AG04450 (cell line): ENCODE results near the gene SNX30. TPM values are rescaled to one million over a fixed set of nuclear protein-coding genes. Genes with fewer than 3 reads are reported as not detected.

Source experiments
- CTCF ChIA-PET: fragments of 300-600, 350-600 bp; formaldehyde crosslinking; extraction: SDS; loops from one replicate; lab custom pipeline; 2022; ENCODE audit warnings: antibody characterized with exemption, inconsistent platforms; lab: Charles Lee
- POLR2A ChIA-PET: fragments of 350-600 bp; formaldehyde crosslinking; extraction: SDS; loops from one replicate; lab custom pipeline; 2021; ENCODE audit warnings: antibody characterized with exemption, inconsistent platforms; lab: Yijun Ruan, JAX
- DNase-seq: peaks from one replicate; pipeline ENCODE4 v3.0.0-alpha.2; 2011; ENCODE audit warnings: low read depth, low spot score
- H3K27ac ChIP-seq: one replicate; pipeline ENCODE4 v1.5.1; 2012; ENCODE audit warnings: low read depth, low read length, control low read depth
- H3K27me3 ChIP-seq: one replicate; pipeline ENCODE4 v1.6.0; 2012; ENCODE audit warnings: low read length; ENCODE audit not compliant: control insufficient read depth, insufficient read depth
- H3K4me3 ChIP-seq: 2 replicates; pipeline ENCODE4 v1.5.1; 2011; ENCODE audit warnings: mild to moderate bottlenecking, low read depth, low read length, control low read depth
- H3K9me3 ChIP-seq: 2 replicates; pipeline ENCODE4 v1.5.1; 2012; ENCODE audit warnings: low read length; ENCODE audit not compliant: control insufficient read depth, insufficient read depth
- polyA plus RNA-seq: library from polyadenylated mRNA; depleted of rRNA; stranded (reverse); fragments of >200 nt; gene quantifications from 2 replicates; pipeline ENCODE4 v1.2.3, GENCODE V29; 2011
- TF ChIP-seq, protein P1 (sequence below): IDR thresholded peaks from 2 replicates; pipeline ENCODE4 v1.5.1; 2011; ENCODE audit warnings: low read depth, low read length, control low read depth, inconsistent platforms

Gene SNX30
- polyA plus RNA-seq, 1 experiment = 11.5 TPM

DNA sequence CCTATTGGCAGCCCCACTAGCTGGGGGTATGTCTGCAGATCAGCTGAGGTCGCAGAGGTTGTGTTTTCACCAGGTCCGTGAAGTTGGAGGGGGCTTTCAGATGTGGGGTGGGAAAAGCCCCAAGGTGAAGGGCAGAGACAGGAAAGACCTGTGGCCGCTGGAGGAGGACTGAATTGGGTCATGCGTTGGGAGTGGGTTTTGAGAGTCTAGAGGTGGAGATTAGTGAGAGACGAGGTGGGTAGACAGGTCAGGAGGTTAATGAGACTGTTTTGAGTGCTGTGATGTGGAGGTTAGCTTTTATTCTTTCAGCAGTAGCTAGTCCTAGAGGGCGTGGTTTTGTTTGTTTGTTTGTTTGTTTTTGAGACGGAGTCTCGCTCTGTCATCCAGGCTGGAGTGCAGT lies 10.3 kb downstream of the SNX30 start:
- ChIA-PET POLR2A (no interaction called here), CTCF (no interaction called here)
- Histone ChIP-seq H3K9me3 (no peaks in the 10 kb centered on the region), H3K27ac (no peak overlapping the region), H3K27me3 (no peaks in the 10 kb centered on the region), H3K4me3 (no peak overlapping the region)
- TF ChIP-seq, protein P1, sequence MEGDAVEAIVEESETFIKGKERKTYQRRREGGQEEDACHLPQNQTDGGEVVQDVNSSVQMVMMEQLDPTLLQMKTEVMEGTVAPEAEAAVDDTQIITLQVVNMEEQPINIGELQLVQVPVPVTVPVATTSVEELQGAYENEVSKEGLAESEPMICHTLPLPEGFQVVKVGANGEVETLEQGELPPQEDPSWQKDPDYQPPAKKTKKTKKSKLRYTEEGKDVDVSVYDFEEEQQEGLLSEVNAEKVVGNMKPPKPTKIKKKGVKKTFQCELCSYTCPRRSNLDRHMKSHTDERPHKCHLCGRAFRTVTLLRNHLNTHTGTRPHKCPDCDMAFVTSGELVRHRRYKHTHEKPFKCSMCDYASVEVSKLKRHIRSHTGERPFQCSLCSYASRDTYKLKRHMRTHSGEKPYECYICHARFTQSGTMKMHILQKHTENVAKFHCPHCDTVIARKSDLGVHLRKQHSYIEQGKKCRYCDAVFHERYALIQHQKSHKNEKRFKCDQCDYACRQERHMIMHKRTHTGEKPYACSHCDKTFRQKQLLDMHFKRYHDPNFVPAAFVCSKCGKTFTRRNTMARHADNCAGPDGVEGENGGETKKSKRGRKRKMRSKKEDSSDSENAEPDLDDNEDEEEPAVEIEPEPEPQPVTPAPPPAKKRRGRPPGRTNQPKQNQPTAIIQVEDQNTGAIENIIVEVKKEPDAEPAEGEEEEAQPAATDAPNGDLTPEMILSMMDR = no peak
- no peak for DNase-seq

DNA sequence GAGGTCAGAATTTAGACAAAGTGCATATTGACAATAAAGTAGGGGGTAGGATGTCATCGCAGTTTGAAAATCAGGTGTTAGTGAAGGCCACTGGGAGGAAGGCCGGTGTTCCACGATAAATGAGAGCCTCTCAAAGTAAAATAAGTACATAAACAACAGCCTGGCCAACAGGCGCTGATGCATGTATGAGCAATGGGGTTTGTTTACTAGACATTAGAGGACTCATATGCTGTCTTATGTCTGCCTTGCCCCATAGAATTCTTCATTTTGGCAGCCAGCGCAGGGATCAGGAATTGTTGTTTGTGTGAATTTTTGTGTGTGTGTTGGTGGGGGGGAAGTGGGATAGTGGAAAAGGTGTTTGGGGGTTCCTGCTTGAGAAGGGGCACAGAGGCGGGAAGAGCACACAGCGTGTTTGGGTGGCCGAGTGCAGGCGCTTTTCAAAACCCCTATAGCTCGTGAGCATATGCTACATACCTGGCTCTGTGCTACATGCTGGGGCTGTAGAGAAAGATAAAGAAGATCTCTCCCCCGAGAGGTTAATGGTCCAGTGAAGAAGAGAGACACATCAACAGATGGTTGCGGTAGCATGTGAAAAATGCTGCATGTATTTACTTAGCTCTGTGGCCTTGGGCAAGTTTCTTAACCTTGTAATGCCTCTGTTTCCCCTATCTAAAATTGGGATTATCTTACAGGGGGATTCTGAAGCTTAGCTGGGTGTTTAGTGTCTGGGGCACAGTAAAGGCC lies 11.5 kb downstream of the SNX30 start:
- Histone ChIP-seq H3K9me3 (no peaks in the 10 kb centered on the region), H3K27me3 (no peaks in the 10 kb centered on the region), H3K4me3 (no peak overlapping the region), H3K27ac (peak overlapping the region; percentile 11)
- TF ChIP-seq, protein P1 = no peak
- peak; percentile 49 for DNase-seq
- ChIA-PET CTCF (interaction anchor here (0.7 kb wide), 1 partner anchor 15 kb away, joined by 3 read pairs; no protein-coding TSS in a partner anchor), POLR2A (interaction anchor here (1.3 to 2.3 kb wide), 2 partner anchors 8 to 11 kb away, joined by 3 to 7 read pairs; no protein-coding TSS in a partner anchor)

DNA sequence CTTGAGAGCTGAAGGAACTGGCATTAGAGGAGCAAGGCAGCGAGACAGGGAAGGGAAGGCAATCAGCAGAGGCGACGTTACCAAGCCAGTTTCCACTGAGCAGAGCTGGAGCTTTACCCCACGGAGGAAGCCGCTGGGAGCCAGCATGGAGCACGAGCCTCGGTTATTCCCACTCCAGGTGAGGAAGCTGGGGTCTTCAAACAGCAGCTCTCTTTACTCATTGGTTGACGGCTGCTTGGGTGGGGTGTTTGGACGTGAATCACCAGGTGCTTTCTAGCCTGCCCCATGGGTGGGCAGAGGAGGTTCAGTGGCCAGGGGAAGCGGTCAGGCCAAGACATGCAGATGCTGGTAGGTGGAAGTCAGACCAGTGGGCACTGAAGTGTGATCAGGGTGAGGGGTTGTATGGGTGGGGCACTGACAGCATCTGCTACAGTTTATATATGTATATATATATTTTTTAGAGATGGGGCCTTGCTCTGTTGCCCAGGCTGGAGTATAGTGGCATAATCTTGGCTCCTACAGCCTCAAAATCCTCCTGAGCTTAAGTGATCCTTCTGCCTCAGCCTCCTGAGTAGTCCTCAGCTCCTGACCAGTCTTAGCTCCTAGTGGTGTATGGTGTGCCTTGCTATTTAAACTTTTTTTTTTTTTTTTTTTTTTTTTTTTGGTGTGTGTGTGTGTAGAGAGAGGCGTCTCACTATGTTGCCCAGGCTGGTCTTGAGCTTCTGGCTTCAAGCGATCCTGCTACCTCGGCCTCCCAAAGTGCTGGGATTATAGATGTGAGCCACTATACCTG lies 12.4 kb downstream of the SNX30 start:
- Histone ChIP-seq H3K9me3 (no peaks in the 10 kb centered on the region), H3K4me3 (no peak overlapping the region), H3K27ac (no peak overlapping the region), H3K27me3 (no peaks in the 10 kb centered on the region)
- TF ChIP-seq, protein P1 = no peak
- ChIA-PET CTCF (interaction anchor here (0.7 kb wide), 1 partner anchor 14 kb away, joined by 3 read pairs; no protein-coding TSS in a partner anchor), POLR2A (interaction anchor here (0.6 to 2.3 kb wide), 3 partner anchors 8 to 11 kb away, joined by 3 to 7 read pairs (median 3); no protein-coding TSS in a partner anchor)
- no peak for DNase-seq

DNA sequence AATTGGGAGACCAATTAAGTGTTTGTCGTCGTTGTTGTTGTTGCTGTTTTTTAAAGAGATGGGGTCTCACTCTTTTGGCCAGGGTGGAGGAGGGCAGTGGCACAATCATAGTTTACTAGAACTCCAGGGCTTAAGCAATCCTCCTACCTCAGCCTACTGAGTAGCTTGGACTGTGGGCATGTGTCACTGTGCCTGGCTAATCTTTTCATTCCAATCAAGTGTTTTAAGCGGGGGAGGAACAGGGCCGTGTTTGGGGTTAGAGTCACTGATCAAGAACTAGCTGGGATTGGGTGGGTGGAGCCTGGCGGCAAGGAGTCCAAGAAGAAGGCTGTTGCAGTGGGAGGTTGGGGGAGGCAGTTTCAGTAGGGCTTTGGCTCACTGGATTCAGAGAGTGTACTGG lies 13.8 kb downstream of the SNX30 start:
- POLR2A ChIA-PET = interaction anchor here (1.0 kb wide), 1 partner anchor 46 kb away, joined by 3 read pairs; the partner anchor contains the start of gene INIP
- no peak overlapping the region for H3K4me3 ChIP-seq
- TF ChIP-seq, protein P1 = no peak
- CTCF ChIA-PET = interaction anchor here (1.6 kb wide), 1 partner anchor 138 kb away, joined by 4 read pairs; no protein-coding TSS in a partner anchor
- DNase-seq = peak; percentile 54
- H3K27me3 ChIP-seq = no peaks in the 10 kb centered on the region
- no peaks in the 10 kb centered on the region for H3K9me3 ChIP-seq
- H3K27ac ChIP-seq = no peak overlapping the region
